Loucy (cell line): ENCODE measurements around the gene SV2B.

Experiments used
- H2AFZ ChIP-seq: fragments of 200-600 bp; sonication (generic); 2 replicates; pipeline ENCODE4 v1.6.0; 2016; ENCODE audit warnings: antibody characterized with exemption, mild to moderate bottlenecking, low read length, moderate library complexity
- H3F3A ChIP-seq: fragments of 200-600 bp; 2 replicates; pipeline ENCODE4 v1.6.0; 2016; ENCODE audit warnings: antibody characterized with exemption, low read depth, mild to moderate bottlenecking
- H3K27me3 ChIP-seq: fragments of 200-600 bp; sonication (generic); 2 replicates; pipeline ENCODE4 v1.6.1; 2014; ENCODE audit warnings: low read length, mild to moderate bottlenecking; ENCODE audit not compliant: insufficient read depth, poor library complexity, severe bottlenecking
- H3K36me3 ChIP-seq: fragments of 200-600 bp; sonication (generic); 2 replicates; pipeline ENCODE4 v1.6.1; 2016; ENCODE audit warnings: low read length; ENCODE audit not compliant: insufficient read depth
- H3K4me1 ChIP-seq: fragments of 200-600 bp; sonication (generic); 2 replicates; pipeline ENCODE4 v1.5.1; 2014; ENCODE audit warnings: low read length, mild to moderate bottlenecking; ENCODE audit not compliant: insufficient read depth, poor library complexity, severe bottlenecking
- H3K4me2 ChIP-seq: fragments of 200-600 bp; sonication (generic); 2 replicates; pipeline ENCODE4 v1.6.0; 2014; ENCODE audit warnings: antibody characterized with exemption, low read length, low read depth, mild to moderate bottlenecking; ENCODE audit not compliant: poor library complexity, severe bottlenecking
- H3K4me3 ChIP-seq: fragments of 200-600 bp; sonication (generic); 2 replicates; pipeline ENCODE4 v1.5.1; 2014; ENCODE audit warnings: low read length, mild to moderate bottlenecking, mixed read lengths; ENCODE audit not compliant: poor library complexity, severe bottlenecking
- H3K79me2 ChIP-seq: fragments of 200-600 bp; sonication (generic); 2 replicates; pipeline ENCODE4 v1.6.1; 2014; ENCODE audit warnings: low read length; ENCODE audit not compliant: insufficient read depth
- H3K9ac ChIP-seq: fragments of 200-600 bp; sonication (generic); 2 replicates; pipeline ENCODE4 v1.6.0; 2014; ENCODE audit warnings: mild to moderate bottlenecking, low read depth, low read length, moderate library complexity; ENCODE audit not compliant: poor library complexity, severe bottlenecking
- H3K9me2 ChIP-seq: fragments of 200-600 bp; sonication (generic); replicated peaks from 2 replicates; pipeline ENCODE4 v1.6.1; 2016; ENCODE audit warnings: low read depth, low read length, mixed read lengths
- H3K9me3 ChIP-seq: fragments of 200-600 bp; sonication (generic); 2 replicates; pipeline ENCODE4 v1.6.1; 2014; ENCODE audit warnings: mild to moderate bottlenecking, antibody characterized with exemption, low read length, low read depth; ENCODE audit not compliant: insufficient read depth
- H4K20me1 ChIP-seq: fragments of 200-600 bp; sonication (generic); 2 replicates; pipeline ENCODE4 v1.6.0; 2014; ENCODE audit warnings: antibody characterized with exemption, low read length, mild to moderate bottlenecking; ENCODE audit not compliant: insufficient read depth, poor library complexity, severe bottlenecking
- CTCF ChIP-seq: fragments of 200-600 bp; sonication (generic); conservative IDR thresholded peaks from 2 replicates; pipeline ENCODE4 v1.5.1; 2014; ENCODE audit warnings: mild to moderate bottlenecking, antibody characterized with exemption, low read length
- EZH2phosphoT487 ChIP-seq: fragments of 200-600 bp; IDR thresholded peaks from 2 replicates; pipeline ENCODE4 v1.6.1; 2018; ENCODE audit warnings: antibody characterized with exemption, mild to moderate bottlenecking, moderate library complexity, borderline replicate concordance

Gene SV2B

DNA sequence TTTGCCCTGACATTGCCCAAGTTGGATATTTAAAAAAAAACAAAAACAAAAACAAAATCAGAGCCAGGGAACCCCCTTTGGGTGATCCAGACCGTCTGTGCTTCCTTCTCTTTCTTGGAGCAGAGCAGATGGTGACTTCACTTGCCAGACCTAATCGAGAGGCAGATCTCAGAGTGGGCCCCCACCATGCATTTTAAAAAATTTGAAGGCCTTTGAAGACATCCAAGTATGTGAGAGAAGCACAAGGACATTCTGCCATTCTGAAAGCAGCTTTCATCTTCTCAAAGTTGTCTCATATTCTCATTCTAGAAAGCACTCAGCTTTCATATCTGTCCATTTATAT lies 93.3 kb downstream of the SV2B start:
- no peak overlapping the region for H3K4me2 ChIP-seq
- no peaks in the 10 kb centered on the region for H3K9me2 ChIP-seq
- no peak overlapping the region for H3K4me3 ChIP-seq
- no peak overlapping the region for H2AFZ ChIP-seq
- no peaks in the 10 kb centered on the region for H3K9me3 ChIP-seq
- H3K79me2 ChIP-seq, result no peaks in the 10 kb centered on the region
- no peaks in the 10 kb centered on the region for H3K4me1 ChIP-seq
- H4K20me1 ChIP-seq, result no peaks in the 10 kb centered on the region
- no peaks in the 10 kb centered on the region for H3K36me3 ChIP-seq
- H3K9ac ChIP-seq, result no peak overlapping the region
- TF ChIP-seq EZH2phosphoT487, result no peak
- no peaks in the 10 kb centered on the region for H3K27me3 ChIP-seq
- no peaks in the 10 kb centered on the region for H3F3A ChIP-seq

DNA sequence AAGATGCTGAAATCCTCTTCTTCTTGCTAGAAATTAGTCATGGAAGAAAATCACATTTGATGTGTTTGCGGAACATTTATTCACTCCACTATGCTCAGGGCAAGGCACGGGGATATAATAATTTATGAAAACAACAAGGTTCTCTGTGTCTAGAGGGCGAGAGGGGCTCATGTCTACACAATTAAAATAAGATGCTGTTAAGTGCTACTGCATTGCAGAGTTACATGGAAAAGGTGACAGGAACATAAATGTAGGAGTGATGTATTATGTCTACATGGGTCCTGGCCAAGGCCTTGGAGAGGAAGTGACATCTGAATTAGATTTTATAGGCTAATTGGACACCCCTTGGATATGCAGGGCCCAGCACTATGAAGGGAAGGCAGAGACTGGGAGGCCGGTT lies 96.1 kb downstream of the SV2B start:
- no peak for TF ChIP-seq CTCF
- no peak for TF ChIP-seq EZH2phosphoT487
- Histone ChIP-seq H3K36me3 (no peaks in the 10 kb centered on the region), H3K9me3 (no peaks in the 10 kb centered on the region), H3K9ac (no peak overlapping the region), H3K4me2 (no peak overlapping the region), H2AFZ (no peak overlapping the region), H3K79me2 (no peaks in the 10 kb centered on the region), H3F3A (no peaks in the 10 kb centered on the region), H4K20me1 (no peaks in the 10 kb centered on the region), H3K9me2 (no peaks in the 10 kb centered on the region), H3K4me1 (no peaks in the 10 kb centered on the region), H3K27me3 (no peaks in the 10 kb centered on the region), H3K4me3 (no peak overlapping the region)

DNA sequence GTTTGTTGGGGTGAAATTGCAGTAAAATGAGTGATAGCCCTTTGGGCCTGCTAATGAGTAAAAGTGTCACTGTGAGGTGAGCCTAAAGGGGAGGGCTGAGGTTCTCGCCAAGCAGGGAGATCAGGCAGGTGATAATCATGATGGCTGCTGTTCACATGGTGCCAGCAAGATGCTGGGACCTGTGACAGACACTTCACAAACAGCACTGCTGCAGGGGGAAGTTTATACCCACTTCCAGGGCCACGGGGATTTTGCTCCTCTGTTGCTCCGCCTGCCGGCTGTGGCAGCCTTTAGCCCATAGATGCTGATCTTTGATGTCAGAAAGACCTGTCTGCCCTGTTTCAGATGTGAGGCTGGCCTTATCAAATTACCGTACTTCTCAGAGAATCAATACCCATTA lies 96.7 kb downstream of the SV2B start:
- Histone ChIP-seq H3K4me1 (no peaks in the 10 kb centered on the region), H3F3A (no peaks in the 10 kb centered on the region), H3K79me2 (no peaks in the 10 kb centered on the region), H3K36me3 (no peaks in the 10 kb centered on the region), H4K20me1 (no peaks in the 10 kb centered on the region), H3K9me2 (no peaks in the 10 kb centered on the region), H3K4me3 (no peak overlapping the region), H3K9me3 (no peaks in the 10 kb centered on the region), H3K4me2 (no peak overlapping the region), H2AFZ (no peak overlapping the region), H3K9ac (no peak overlapping the region), H3K27me3 (no peaks in the 10 kb centered on the region)
- TF ChIP-seq EZH2phosphoT487 (no peak), CTCF (no peak)

- Histone ChIP-seq H2AFZ (no peak overlapping the region), H3K79me2 (no peaks in the 10 kb centered on the region), H3K36me3 (no peaks in the 10 kb centered on the region), H3K4me1 (no peaks in the 10 kb centered on the region), H3F3A (no peaks in the 10 kb centered on the region), H4K20me1 (no peaks in the 10 kb centered on the region), H3K4me3 (no peak overlapping the region), H3K27me3 (no peaks in the 10 kb centered on the region), H3K9ac (no peak overlapping the region), H3K9me3 (no peaks in the 10 kb centered on the region), H3K4me2 (no peak overlapping the region), H3K9me2 (no peaks in the 10 kb centered on the region)
- TF ChIP-seq CTCF (no peak), EZH2phosphoT487 (no peak)
These were observed 99.5 kb downstream of the SV2B start for GRCh38 chr15:91199511-91199910.
